GM19372 (cell line): ENCODE results near the gene SETX.

Experiments used
- ATAC-seq: cut with Tn5 transposase; IDR thresholded peaks from one replicate; pipeline ENCODE4 v1.9.1; 2021; ENCODE audit warnings: mild to moderate bottlenecking, low read depth, moderate library complexity; ENCODE audit not compliant: unreplicated experiment

The SETX gene

DNA sequence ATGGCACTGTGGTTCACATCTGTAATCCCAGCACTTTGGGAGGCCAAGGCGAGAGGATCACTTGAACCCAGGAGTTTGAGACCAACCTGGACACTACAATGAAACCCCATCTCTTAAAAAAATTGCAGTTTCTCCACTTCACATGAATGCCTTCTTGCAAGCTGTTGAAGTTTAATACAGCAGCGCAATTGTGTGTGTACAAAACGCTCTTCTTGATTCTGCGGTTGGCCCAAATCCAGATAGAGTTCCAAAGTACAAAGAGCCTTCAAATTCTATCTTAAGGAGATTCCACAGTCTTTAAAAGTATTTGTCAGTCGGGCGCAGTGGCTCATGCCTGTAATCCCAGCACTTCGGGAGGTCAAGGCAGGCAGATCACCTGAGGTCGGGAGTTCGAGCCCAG is 9.3 kb upstream of the SETX start:
- no peak for ATAC-seq

GRCh38 chr9:132357764-132358163 is 3.0 kb upstream of the SETX start:
- no peak for ATAC-seq

DNA sequence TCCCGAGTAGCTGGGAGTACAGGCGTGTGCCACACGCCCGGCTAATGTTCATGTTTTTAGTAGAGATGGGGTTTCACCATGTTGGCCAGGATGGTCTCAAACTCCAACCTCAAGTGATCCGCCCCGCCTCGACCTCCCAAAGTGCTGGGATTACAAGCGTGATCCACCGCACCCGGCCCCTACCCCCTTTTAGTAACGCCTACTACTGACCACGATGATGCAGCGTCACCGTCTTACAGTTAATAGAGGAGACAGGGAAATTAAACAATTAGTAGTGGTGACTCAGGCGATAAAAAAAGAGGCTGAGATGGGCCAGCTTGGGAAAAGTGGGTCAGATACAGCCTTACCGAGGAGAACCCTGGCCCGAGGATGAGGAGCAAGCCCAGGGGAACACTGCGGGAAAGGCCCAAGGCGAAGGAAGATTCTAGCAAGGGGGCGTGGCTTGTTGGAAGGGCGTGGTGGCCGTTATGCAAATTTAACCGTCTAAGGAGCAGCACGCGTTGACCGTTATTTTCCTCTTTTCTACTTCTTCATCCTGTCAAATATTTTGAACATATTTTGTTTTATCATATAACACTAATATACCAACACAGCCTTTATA is 1.6 kb upstream of the SETX start:
- ATAC-seq: no peak

DNA sequence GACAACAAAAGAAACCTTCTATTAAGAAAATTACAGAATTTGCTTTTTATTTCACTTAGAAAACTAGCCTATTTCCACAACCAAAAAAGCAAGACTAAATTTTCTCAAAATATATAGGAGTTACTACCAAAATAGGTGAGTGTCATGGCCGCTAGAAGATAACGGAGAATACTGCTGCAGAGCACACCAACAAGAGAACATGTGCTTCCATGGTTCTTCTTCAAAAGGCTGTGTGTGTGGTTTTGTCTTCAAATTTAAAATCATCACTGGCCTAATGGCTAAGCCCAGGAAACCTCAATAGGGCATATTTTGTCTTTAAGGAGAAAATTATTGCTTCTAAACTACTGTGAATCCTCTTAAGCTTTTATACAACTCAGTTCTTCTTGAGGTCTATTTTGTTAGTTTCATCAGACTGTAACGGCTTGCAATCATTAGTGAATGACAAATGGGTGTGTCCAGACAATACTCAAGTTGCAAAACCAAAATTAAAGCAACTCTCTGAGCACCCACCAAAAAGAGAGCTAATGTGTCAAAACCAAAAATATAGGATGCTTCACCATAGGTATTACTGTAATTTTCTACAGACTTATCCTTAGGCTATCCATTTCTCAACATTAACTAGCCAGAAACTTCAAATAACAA is 3.3 kb downstream of the SETX start:
- ATAC-seq: no peak

- no peak for ATAC-seq
Observed at GRCh38 chr9:132350861-132351315, 3.9 kb downstream of the SETX start.

DNA sequence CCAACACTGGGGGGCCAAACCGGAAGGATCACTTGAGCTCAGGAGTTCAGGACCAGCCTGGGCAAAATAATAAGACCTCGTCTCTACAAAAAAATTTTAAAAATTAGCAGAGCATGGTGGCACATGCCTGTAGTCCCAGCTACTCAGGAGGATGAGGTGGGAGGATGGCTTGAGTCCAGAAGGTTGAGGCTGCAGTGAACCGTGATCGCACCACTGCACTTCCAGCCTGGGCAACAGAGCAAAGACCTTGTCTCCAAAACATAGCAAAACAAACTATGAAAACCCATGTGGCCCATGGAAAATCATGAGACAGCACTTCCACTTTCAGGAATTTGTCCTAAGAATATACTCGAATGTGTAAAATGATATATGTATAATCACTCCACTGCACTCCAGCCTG is 6.1 kb downstream of the SETX start:
- ATAC-seq: no peak

DNA sequence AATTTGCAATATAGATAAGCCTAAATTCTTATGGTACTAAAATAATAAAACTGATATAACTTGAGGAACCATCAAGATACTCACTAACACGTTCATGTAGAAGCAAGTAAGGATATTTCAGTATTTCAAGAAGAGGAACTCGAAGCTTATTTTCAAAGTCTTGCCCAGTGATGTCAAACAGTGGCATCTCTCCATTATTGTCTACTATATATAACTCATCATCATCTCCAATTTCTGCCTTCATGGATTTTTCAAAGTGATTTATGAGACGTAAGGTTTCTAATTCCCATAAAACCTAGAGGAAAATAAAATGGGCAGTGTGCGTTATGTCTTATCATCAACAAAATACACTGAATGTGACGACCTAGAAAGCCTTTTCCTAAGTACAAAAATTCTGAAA is 8.6 kb downstream of the SETX start:
- ATAC-seq: no peak

DNA sequence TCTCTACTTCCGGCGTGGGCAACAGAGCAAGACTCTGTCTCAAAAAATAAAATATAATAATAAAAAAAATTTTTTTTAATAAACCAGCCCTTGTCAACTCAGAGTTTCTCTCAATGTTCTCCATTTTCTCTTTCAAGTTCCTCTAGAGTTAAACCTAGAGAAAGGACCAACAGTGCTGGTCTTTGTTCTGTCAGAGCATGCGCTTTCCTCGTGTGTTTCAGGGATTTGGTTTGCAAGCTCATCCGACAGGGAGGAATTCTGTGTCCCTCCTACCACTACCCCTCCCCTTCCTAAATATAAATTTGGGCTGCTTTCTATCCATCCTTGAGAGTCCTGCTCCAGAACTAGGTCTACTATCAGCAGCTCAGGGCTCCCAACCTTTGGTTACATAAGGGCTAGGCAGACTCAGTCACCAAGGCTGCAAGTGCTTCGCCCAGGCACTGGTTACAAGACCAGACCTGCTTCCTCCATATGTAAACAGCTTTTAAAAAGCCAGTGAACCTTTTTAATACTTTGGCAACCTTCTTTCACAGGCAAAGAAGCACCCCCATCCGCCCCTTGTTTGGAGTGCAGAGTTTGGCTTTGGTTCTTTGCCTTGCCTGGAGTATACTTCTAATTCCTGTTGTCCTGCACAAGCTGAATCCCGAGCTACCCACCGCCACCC is 13.5 kb downstream of the SETX start:
- ATAC-seq: no peak

GRCh38 chr9:132334364-132334763 is 20.4 kb downstream of the SETX start:
- ATAC-seq: no peak

DNA sequence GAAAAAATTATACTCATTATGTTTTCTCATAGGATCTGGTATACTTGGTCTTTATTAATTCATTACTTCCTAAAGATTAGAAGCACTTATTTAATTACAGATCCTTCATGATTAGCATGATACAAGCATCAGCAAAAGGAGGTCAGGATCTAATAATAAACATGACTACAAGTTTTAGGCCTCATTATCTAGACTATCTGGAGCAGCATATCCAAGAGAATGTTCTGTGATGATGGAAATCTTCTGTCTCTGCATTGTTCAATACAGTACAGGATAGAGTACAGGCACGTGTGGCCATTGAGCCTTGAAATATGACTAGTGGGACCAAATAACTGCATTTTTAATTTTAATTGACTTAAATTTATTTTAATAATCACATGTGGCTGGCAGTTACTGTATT is 21.2 kb downstream of the SETX start:
- no peak for ATAC-seq

DNA sequence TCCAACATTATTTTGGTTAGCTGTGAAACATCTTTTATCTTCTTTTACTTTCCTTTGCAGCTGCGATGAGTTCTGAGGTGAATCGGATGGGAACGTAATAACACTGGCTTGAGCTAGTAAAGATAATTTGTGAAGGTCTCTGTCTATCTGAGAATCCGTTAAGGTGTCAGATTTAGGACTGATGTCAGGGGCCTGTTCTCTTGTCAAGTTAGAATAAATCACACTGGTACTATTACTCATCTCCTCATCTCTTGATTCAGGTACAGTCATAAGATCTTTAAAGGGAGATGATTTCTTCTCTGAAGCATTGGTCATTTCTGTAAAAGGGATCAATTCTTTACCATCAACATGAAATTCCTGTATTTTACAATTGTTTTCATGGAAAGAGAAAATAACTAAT is 26.2 kb downstream of the SETX start:
- ATAC-seq: no peak

- no peak for ATAC-seq
Observed at GRCh38 chr9:132327537-132327936, 27.2 kb downstream of the SETX start.

GRCh38 chr9:132324425-132324824 is 30.4 kb downstream of the SETX start:
- ATAC-seq: no peak

- ATAC-seq: no peak
Observed at GRCh38 chr9:132319421-132320110, 35.2 kb downstream of the SETX start.

GRCh38 chr9:132312873-132313272 is 41.9 kb downstream of the SETX start:
- no peak for ATAC-seq

DNA sequence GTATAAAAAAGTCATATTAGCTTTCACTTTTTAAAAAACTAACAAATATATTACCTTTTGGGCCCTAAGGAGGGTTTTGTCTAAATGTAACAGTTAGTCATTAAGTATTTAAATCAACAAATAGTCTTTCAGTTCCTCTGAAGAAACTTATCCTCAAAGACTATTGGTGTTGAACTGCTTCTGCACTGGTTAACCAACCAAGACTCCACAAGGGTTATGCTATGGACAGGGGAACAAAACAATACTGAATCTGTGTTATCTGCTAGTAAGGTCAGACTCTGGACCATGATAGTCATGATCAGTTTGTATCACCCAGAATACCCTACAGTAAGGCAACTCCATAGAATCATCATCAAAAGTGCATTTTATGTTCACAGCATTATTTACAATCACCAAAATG is 42.4 kb downstream of the SETX start:
- no peak for ATAC-seq

GRCh38 chr9:132311978-132312377 is 42.8 kb downstream of the SETX start:
- ATAC-seq: no peak

GRCh38 chr9:132309056-132309455 is 45.7 kb downstream of the SETX start:
- no peak for ATAC-seq

DNA sequence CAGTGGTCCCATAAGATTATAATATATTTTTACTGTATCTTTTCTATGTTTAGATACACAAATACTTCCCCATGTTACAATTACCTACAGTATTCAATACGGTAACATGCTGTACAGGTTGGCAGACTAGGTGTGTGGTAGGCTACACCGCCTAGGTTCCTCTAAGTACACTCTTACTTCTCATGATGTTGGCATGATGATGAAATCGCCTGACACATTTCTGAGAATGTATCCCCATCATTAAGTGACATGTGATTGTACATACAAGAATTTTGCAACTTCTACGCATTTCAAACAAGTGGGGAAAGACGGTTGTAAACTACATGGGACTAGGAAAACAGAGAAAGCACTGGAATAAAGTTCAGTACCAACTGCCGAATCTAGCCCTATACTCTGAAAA is 53.3 kb downstream of the SETX start:
- no peak for ATAC-seq

DNA sequence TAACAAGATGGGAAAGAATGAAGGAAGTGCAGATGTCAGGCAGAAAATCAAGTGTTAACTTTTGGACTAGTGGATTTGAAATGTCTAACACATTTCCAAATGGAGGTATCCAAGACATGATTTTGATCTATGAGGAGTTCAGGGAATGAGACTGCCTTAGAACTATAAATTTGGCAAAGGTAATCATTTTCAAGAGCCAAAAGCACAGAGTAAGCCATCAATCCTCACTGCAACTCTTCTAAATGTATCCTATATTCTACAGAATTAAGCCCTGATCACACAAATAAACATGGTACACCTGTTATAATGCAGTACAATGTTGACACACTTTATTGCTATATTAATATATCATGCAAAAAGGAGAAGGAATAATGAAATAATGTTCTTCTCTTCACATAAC is 55.6 kb downstream of the SETX start:
- no peak for ATAC-seq

GRCh38 chr9:132295181-132295580 is 59.6 kb downstream of the SETX start:
- no peak for ATAC-seq
